Stimulated activated CD8-positive, alpha-beta memory T cell treated with anti-CD3 and anti-CD28 coated beads, Interleukin-15, amount 100 ng/mL, for 48 hours (primary cell): ENCODE measurements around the gene DIPK1B.
"Not testable (repeated sequence)": the region's sequence is repeated elsewhere in the genome, so short reads cannot be mapped to it uniquely, and the experiment has no call there.

Source experiments
- DNase-seq, 2 donors: peaks; one replicate each; pipeline ENCODE4 v3.0.0-alpha.2; 2020; ENCODE audit warnings: low read depth in 2 of 2

Gene DIPK1B

GRCh38 chr9:136698635-136699246 is 13.6 kb upstream of the DIPK1B start:
- no peak for DNase-seq

GRCh38 chr9:136700304-136700703 is 12.1 kb upstream of the DIPK1B start:
- DNase-seq = no peak

- DNase-seq = peak; percentile 62 to 76
Measured at GRCh38 chr9:136700959-136701667, 11.3 kb upstream of the DIPK1B start.

GRCh38 chr9:136701668-136702053 is 10.7 kb upstream of the DIPK1B start:
- DNase-seq = no peak

- DNase-seq = no peak
Measured at GRCh38 chr9:136703276-136703860, 9.0 kb upstream of the DIPK1B start.

- DNase-seq = not testable (repeated sequence)
Measured at GRCh38 chr9:136704741-136705140, 7.6 kb upstream of the DIPK1B start.

- DNase-seq = no peak
Measured at GRCh38 chr9:136705564-136705963, 6.8 kb upstream of the DIPK1B start.

GRCh38 chr9:136707011-136707410 is 5.4 kb upstream of the DIPK1B start:
- DNase-seq = no peak

- DNase-seq = no peak
Measured at GRCh38 chr9:136707849-136708517, 4.4 kb upstream of the DIPK1B start.

- DNase-seq = no peak
Measured at GRCh38 chr9:136709454-136710109, 2.8 kb upstream of the DIPK1B start.

- no peak for DNase-seq
Measured at GRCh38 chr9:136710543-136710942, 1.8 kb upstream of the DIPK1B start.

- DNase-seq = not testable (repeated sequence)
Measured at GRCh38 chr9:136711219-136711648, 1.1 kb upstream of the DIPK1B start.

- no peak for DNase-seq
Measured at GRCh38 chr9:136712690-136713544, 545 bp downstream of the DIPK1B start.

- no peak for DNase-seq
Measured at GRCh38 chr9:136713550-136713949, 1.2 kb downstream of the DIPK1B start.

- DNase-seq = no peak
Measured at GRCh38 chr9:136714096-136714892, 1.9 kb downstream of the DIPK1B start.

GRCh38 chr9:136714893-136715274 is 2.5 kb downstream of the DIPK1B start:
- no peak for DNase-seq

- DNase-seq = no peak
Measured at GRCh38 chr9:136717399-136717798, 5.0 kb downstream of the DIPK1B start.

- no peak for DNase-seq
Measured at GRCh38 chr9:136718345-136719194, 6.2 kb downstream of the DIPK1B start.

GRCh38 chr9:136719195-136719880 is 7.0 kb downstream of the DIPK1B start:
- no peak for DNase-seq
